Neural progenitor cell (in vitro differentiated cells): Measurements from ENCODE around the gene PSAPL1.

Source experiments
- CTCF ChIP-seq: fragments of 200-600 bp; sonication (generic); IDR thresholded peaks from 2 replicates; pipeline ENCODE4 v1.5.1; 2017; ENCODE audit warnings: antibody characterized with exemption, mild to moderate bottlenecking
- EZH2 ChIP-seq: fragments of 200-600 bp; sonication (generic); IDR thresholded peaks from 2 replicates; pipeline ENCODE4 v1.6.1; 2017; ENCODE audit warnings: antibody characterized with exemption, mild to moderate bottlenecking, moderate library complexity
- EZH2phosphoT487 ChIP-seq: fragments of 200-600 bp; sonication (generic); IDR thresholded peaks from 2 replicates; pipeline ENCODE4 v1.6.1; 2017; ENCODE audit warnings: antibody characterized with exemption

- no peak for TF ChIP-seq EZH2
- TF ChIP-seq CTCF = no peak
- TF ChIP-seq EZH2phosphoT487 = no peak
Observed at GRCh38 chr4:7463566-7464258, 29.0 kb upstream of the PSAPL1 start.
